Stimulated activated effector memory CD8-positive, alpha-beta T cell treated with anti-CD3 and anti-CD28 coated beads, Interleukin-12 subunit alpha, Interleukin-12 subunit beta, amount 100 ng/mL, for 72 hours (primary cell): ENCODE data around the gene CST9L.
A peak's percentile ranks its signal among the peaks of the same experiment; 100 is the strongest.

Experiments used
- ATAC-seq: fragments of 150-1000 bp; cut with Tn5 transposase; 2 replicates; pipeline ENCODE4 v1.10.0; 2021
- DNase-seq, 2 donors: peaks; one replicate each; pipeline ENCODE4 v3.0.0; 2021 to 2022; ENCODE audit warnings: low spot score in 2 of 2
- H3K27ac Mint-ChIP-seq: one replicate; pipeline ENCODE4 v1.8.0; 2022; ENCODE audit warnings: mild to moderate bottlenecking, mixed read lengths
- H3K36me3 Mint-ChIP-seq: one replicate; pipeline ENCODE4 v1.8.0; 2022; ENCODE audit warnings: mild to moderate bottlenecking, mixed read lengths
- H3K4me1 Mint-ChIP-seq: one replicate; pipeline ENCODE4 v1.8.0; 2022; ENCODE audit warnings: mixed read lengths
- H3K4me3 Mint-ChIP-seq: one replicate; pipeline ENCODE4 v1.8.0; 2022; ENCODE audit warnings: mild to moderate bottlenecking, mixed read lengths
- H3K9me3 Mint-ChIP-seq: one replicate; pipeline ENCODE4 v1.8.0; 2022; ENCODE audit warnings: mixed read lengths

Gene CST9L

DNA sequence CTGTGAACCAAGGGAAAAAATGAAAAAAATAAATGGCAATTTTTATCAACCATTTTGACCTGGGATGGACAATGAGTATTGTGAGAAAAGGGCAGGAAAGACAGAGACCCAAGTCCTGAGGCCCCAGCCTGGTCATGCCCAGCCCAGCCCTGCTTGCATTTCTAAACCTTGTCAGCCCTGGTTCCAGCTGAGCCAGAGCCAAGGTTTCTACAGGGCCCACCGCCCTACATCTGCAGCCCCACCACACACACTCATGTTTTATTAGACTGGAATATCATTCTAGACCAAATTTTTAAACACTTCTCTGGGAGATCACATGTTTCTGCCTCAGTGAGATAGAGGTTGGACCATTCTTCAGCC is 667 bp upstream of the CST9L start:
- Mint-ChIP-seq H3K9me3 (no peaks in the 10 kb centered on the region), H3K27ac (no peak overlapping the region), H3K4me1 (peaks cover 5% of the 10 kb centered on the region), H3K4me3 (no peak overlapping the region), H3K36me3 (no peaks in the 10 kb centered on the region)
- DNase-seq (no peak), ATAC-seq (no peak)

DNA sequence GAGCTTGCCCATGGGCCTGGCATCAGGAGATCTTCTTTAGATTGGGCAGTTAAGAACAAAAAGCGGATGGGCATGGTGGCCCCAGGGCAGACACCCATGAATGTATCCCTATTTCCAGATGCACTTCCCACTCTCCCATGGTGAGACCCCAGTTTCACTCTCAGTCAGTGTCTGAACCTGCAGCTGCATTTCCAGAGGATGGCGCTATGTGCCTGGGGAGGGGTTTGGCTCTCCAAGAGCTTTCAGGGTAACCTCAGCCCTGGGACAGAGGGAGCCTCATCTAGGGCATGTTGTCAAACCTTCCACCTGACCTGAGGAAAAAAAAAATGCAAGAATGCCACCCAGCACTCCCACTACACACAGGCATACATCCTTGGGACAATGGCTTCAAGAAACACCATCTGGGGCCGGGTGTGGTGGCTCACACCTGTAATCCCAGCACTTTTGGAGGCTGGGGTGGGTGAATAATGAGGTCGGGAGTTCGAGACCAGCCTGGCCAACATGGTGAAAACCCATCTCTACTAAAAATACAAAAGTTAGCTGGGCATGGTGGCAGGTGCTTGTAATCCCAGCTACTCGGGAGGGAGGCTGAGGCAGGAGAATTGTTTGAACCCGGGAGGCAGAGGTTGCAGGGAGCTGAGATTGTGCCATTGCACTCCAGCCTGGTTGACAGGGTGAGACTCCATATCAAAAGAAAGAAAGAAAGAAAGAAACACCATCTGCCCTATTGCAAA is 1.9 kb downstream of the CST9L start:
- peaks cover 8% of the 10 kb centered on the region for H3K9me3 Mint-ChIP-seq
- no peak for ATAC-seq
- peak overlapping the region; percentile 55 for H3K27ac Mint-ChIP-seq
- H3K4me1 Mint-ChIP-seq: peaks cover 5% of the 10 kb centered on the region
- DNase-seq: no peak
- H3K4me3 Mint-ChIP-seq: no peak overlapping the region
- H3K36me3 Mint-ChIP-seq: no peaks in the 10 kb centered on the region

DNA sequence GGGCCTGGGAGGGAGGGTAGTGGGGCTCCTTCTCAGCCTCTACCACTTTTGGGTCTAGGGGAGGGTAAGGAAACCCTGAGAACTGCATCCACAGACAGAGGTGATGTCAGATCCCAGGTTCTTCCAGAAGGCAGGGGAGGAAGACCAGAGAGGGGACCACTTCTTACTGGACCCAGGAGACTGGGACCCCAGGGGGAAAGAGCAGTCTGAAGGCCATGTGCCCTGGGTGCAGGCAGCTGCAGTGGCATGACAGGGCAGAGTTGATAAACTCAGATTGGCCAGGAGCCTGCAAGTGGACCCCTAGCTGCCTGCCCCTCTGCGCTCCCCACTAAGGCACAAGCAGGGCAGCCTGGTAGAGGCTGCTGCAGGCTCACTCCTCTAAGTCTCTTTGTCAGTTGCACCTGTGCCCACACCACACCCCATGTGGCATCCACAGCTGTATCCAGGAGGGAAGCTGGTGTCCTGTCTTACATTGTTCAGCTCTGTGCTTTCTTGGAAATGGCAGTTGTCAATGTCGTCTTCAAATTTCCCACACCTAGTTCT is 2.7 kb downstream of the CST9L start:
- no peaks in the 10 kb centered on the region for H3K36me3 Mint-ChIP-seq

DNA sequence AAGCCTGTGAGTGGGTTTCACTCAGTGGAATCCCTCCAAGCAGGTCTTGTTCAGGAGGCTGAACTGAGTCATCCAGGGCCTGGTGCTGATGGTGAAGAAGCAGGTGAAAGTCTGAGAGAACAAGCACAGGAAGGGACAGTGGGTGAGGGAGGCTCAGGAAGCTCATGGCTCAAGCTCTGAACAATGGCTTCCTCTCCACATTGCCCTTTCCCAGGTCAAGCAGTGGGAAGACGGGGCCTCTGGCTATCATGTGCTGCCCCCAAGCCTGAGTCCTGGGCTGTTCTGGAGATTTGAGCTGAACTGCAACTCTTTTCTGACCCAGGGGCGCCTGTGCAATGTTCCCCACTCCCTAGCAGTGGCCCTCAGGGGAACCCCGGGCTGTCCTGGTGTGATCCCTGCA is 3.4 kb downstream of the CST9L start:
- DNase-seq: no peak
- H3K27ac Mint-ChIP-seq: no peak overlapping the region
- H3K4me3 Mint-ChIP-seq: no peak overlapping the region
- no peak for ATAC-seq
- H3K9me3 Mint-ChIP-seq: peaks cover 12% of the 10 kb centered on the region
- no peaks in the 10 kb centered on the region for H3K36me3 Mint-ChIP-seq
- H3K4me1 Mint-ChIP-seq: peaks cover 5% of the 10 kb centered on the region

More for the DNA sequence above, 2.7 kb downstream of the CST9L start:
- Mint-ChIP-seq H3K4me3 (no peak overlapping the region), H3K4me1 (peaks cover 5% of the 10 kb centered on the region), H3K9me3 (peaks cover 10% of the 10 kb centered on the region), H3K27ac (no peak overlapping the region)
- ATAC-seq: no peak
- DNase-seq: no peak

DNA sequence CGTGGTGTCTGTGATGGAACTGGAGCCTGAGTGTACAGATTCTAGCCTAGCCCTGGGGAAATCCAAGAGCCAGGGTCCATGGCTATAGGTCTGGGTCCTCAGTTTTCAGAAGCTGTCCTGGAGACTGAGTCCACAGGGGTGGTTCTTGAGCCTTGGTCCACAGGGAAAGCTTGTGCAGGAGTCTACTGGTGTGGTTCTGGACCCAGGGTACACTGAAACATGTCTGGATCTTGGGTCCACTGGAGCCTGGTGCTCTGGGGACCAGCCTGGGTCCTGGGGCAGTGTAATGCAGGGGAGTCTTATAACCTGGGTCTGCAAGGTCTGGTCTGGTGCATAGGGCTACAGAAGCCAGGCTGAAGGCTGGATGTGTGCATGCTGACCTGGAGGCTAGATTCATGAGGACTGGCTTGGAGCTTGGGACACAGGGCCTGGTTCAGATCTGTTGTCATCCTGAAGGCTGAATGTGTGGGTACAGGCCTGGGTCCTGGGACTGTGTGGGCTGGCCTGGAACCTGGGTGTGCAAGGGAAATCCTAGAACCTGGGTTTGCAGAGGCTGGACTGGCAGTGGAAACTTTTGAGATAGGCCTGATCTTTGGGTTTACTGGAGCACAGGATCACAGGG is 5.5 kb downstream of the CST9L start:
- no peak overlapping the region for H3K4me3 Mint-ChIP-seq
- no peak for ATAC-seq
- peaks cover 5% of the 10 kb centered on the region for H3K4me1 Mint-ChIP-seq
- no peaks in the 10 kb centered on the region for H3K36me3 Mint-ChIP-seq
- no peak for DNase-seq
- H3K27ac Mint-ChIP-seq: no peak overlapping the region
- peaks cover 19% of the 10 kb centered on the region for H3K9me3 Mint-ChIP-seq

GRCh38 chr20:23554401-23554800 is 13.9 kb downstream of the CST9L start:
- ATAC-seq: no peak
- Mint-ChIP-seq H3K36me3 (no peaks in the 10 kb centered on the region), H3K9me3 (peaks cover 6% of the 10 kb centered on the region), H3K4me1 (no peaks in the 10 kb centered on the region), H3K4me3 (no peak overlapping the region), H3K27ac (no peak overlapping the region)
- DNase-seq: no peak

- no peak for ATAC-seq
- no peak overlapping the region for H3K4me3 Mint-ChIP-seq
- no peak for DNase-seq
- H3K27ac Mint-ChIP-seq: no peak overlapping the region
- H3K4me1 Mint-ChIP-seq: no peaks in the 10 kb centered on the region
- H3K9me3 Mint-ChIP-seq: no peaks in the 10 kb centered on the region
- H3K36me3 Mint-ChIP-seq: no peaks in the 10 kb centered on the region
Observed at GRCh38 chr20:23551786-23552185, 16.5 kb downstream of the CST9L start.

- ATAC-seq: no peak
- H3K4me1 Mint-ChIP-seq: no peaks in the 10 kb centered on the region
- H3K36me3 Mint-ChIP-seq: no peaks in the 10 kb centered on the region
- H3K9me3 Mint-ChIP-seq: no peaks in the 10 kb centered on the region
- H3K4me3 Mint-ChIP-seq: no peak overlapping the region
- DNase-seq: no peak
- no peak overlapping the region for H3K27ac Mint-ChIP-seq
Observed at GRCh38 chr20:23551383-23551782, 16.9 kb downstream of the CST9L start.

- H3K27ac Mint-ChIP-seq: no peak overlapping the region
- H3K4me3 Mint-ChIP-seq: no peak overlapping the region
- no peaks in the 10 kb centered on the region for H3K9me3 Mint-ChIP-seq
- no peaks in the 10 kb centered on the region for H3K36me3 Mint-ChIP-seq
- ATAC-seq (no peak), DNase-seq (no peak)
- H3K4me1 Mint-ChIP-seq: no peaks in the 10 kb centered on the region
Observed at GRCh38 chr20:23550227-23550626, 18.1 kb downstream of the CST9L start.

GRCh38 chr20:23548408-23548807 is 19.9 kb downstream of the CST9L start:
- Mint-ChIP-seq H3K9me3 (no peaks in the 10 kb centered on the region), H3K4me3 (no peak overlapping the region), H3K36me3 (no peaks in the 10 kb centered on the region), H3K27ac (no peak overlapping the region), H3K4me1 (no peaks in the 10 kb centered on the region)
- DNase-seq (no peak), ATAC-seq (peak; percentile 11)

GRCh38 chr20:23547613-23548012 is 20.7 kb downstream of the CST9L start:
- no peak for DNase-seq
- H3K4me1 Mint-ChIP-seq: no peaks in the 10 kb centered on the region
- no peaks in the 10 kb centered on the region for H3K36me3 Mint-ChIP-seq
- ATAC-seq: no peak
- H3K4me3 Mint-ChIP-seq: no peak overlapping the region
- no peak overlapping the region for H3K27ac Mint-ChIP-seq
- H3K9me3 Mint-ChIP-seq: no peaks in the 10 kb centered on the region

DNA sequence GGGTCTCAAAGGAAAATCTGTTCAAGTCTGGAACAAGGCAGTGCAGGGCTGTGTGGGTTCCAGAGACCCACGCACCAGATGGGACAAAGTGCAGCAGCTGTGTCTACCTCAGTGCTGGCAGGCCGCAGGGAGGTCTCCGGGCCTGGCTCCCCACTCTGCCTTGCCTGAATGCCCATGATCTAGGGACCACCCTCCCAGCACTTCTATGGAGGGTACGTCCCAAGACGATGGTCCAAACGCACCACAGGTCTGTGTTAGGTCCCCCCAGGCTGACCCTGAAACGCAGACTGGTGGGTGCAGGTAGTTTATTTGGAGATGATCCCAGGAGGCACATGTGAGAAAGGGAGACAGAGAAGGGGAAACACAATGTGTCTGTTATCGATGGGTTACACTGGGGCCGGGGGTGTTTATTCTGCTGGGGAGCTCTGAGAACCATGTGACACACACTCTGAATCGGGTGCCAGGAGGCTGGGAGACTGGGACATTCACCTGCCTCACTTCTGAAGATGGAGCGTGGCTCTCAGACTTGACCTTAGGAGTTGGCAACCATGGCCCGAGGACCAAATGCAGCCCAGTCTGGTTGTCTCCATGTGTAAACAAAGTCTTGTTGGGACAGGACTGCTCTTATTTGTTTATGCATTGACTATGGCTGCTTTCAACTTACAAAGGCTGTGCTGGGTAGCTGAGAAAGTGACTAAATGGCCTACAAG is 21.7 kb downstream of the CST9L start:
- no peaks in the 10 kb centered on the region for H3K36me3 Mint-ChIP-seq
- DNase-seq (no peak), ATAC-seq (no peak)
- no peaks in the 10 kb centered on the region for H3K9me3 Mint-ChIP-seq
- H3K4me1 Mint-ChIP-seq: no peaks in the 10 kb centered on the region
- H3K27ac Mint-ChIP-seq: no peak overlapping the region
- H3K4me3 Mint-ChIP-seq: no peak overlapping the region

- no peak for ATAC-seq
- no peak overlapping the region for H3K27ac Mint-ChIP-seq
- H3K4me1 Mint-ChIP-seq: no peaks in the 10 kb centered on the region
- H3K4me3 Mint-ChIP-seq: no peak overlapping the region
- H3K9me3 Mint-ChIP-seq: no peaks in the 10 kb centered on the region
- no peaks in the 10 kb centered on the region for H3K36me3 Mint-ChIP-seq
- DNase-seq: no peak
Observed at GRCh38 chr20:23544133-23544532, 24.2 kb downstream of the CST9L start.

- Mint-ChIP-seq H3K9me3 (no peaks in the 10 kb centered on the region), H3K36me3 (no peaks in the 10 kb centered on the region), H3K4me3 (no peak overlapping the region), H3K27ac (no peak overlapping the region), H3K4me1 (no peaks in the 10 kb centered on the region)
- ATAC-seq: no peak
- DNase-seq: no peak
Observed at GRCh38 chr20:23542801-23543200, 25.5 kb downstream of the CST9L start.

- H3K4me3 Mint-ChIP-seq: no peak overlapping the region
- no peaks in the 10 kb centered on the region for H3K4me1 Mint-ChIP-seq
- no peak for DNase-seq
- no peaks in the 10 kb centered on the region for H3K9me3 Mint-ChIP-seq
- no peaks in the 10 kb centered on the region for H3K36me3 Mint-ChIP-seq
- H3K27ac Mint-ChIP-seq: no peak overlapping the region
- no peak for ATAC-seq
Observed at GRCh38 chr20:23541776-23542175, 26.5 kb downstream of the CST9L start.

DNA sequence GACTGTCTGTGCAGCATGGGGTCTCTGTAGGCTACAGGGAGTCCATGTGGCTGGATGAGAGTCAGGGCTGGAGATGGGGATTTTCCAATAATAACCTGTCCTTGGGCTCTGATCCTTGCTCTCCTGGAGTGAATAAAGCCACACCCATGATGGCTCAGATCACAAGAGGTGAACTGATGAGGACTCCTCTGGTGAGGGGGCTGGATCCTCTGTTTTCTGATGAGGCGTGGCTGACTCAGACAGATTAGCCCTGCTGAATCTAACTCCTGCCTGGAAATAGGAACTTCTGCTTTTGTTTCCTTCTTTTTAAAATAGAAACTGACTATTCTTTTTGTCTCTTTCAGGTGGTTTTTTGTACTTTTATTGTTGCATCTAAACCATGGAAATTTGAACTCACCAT is 27.0 kb downstream of the CST9L start:
- DNase-seq: no peak
- no peak for ATAC-seq
- H3K9me3 Mint-ChIP-seq: no peaks in the 10 kb centered on the region

More for the DNA sequence above, 27.0 kb downstream of the CST9L start:
- Mint-ChIP-seq H3K36me3 (no peaks in the 10 kb centered on the region), H3K4me1 (no peaks in the 10 kb centered on the region), H3K4me3 (no peak overlapping the region), H3K27ac (no peak overlapping the region)
